NCI-H69 (cell line): ENCODE measurements around the gene CXCL17.

Experiments used
- DNase-seq: peaks from one replicate; lab custom pipeline; 2025; lab: John Stamatoyannopoulos, UW

The CXCL17 gene

GRCh38 chr19:42397263-42398166 lies 45.2 kb downstream of the CXCL17 start:
- peak; percentile 70 for DNase-seq

GRCh38 chr19:42396381-42397262 lies 46.1 kb downstream of the CXCL17 start:
- peak; percentile 99 for DNase-seq

- DNase-seq, result no peak
Observed at GRCh38 chr19:42394751-42395150, 48.0 kb downstream of the CXCL17 start.

- DNase-seq, result no peak
Observed at GRCh38 chr19:42392165-42392564, 50.6 kb downstream of the CXCL17 start.

GRCh38 chr19:42389899-42390298 lies 52.8 kb downstream of the CXCL17 start, which contains the start of gene CNFN:
CNFN (minus strand) TSS chr19:42390297; CDS start chr19:42389037, 1,260 bp downstream.
- DNase-seq, result no peak

- DNase-seq, result no peak
Observed at GRCh38 chr19:42388851-42389489, 53.8 kb downstream of the CXCL17 start.

- DNase-seq, result peak; percentile 91
Observed at GRCh38 chr19:42386974-42387707, 55.6 kb downstream of the CXCL17 start.

- DNase-seq, result peak; percentile 42
Observed at GRCh38 chr19:42380155-42380554, 62.6 kb downstream of the CXCL17 start.
